ENCODE measurements around the gene TTLL9.

Gene TTLL9

DNA sequence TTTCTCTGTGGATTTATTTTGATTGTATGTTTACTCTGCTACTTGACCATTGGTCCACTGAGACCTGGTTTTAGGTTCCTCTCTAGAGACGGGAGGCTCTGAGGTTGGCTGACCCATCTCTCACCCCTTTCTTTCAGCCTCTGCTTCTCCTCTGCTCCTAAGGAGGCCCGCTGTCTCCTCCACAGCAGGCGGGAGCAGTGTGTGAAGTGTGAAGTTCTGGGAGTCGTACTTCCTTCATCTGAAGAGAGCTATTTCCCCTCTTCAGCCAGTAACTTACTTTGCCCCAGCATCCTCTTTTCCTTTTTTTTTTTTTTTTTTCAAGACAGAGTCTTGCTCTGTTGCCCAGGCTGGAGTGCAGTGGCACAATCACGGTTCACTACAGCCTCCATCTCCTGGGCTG is 60.3 kb downstream of the TTLL9 start:
- TF ChIP-seq CTCF (IDR thresholded peaks at IDR 0.05; ENCODE audit: low read depth, low read length) = no peak
- DNase-seq (ENCODE audit: extremely low read depth, low read depth) = no peak

GRCh38 chr20:31933698-31934097 is 63.3 kb downstream of the TTLL9 start:
- no peak for DNase-seq (ENCODE audit: extremely low read depth, low read depth)
- no peak for TF ChIP-seq CTCF (IDR thresholded peaks at IDR 0.05; ENCODE audit: low read depth, low read length)

- no peak for TF ChIP-seq CTCF (IDR thresholded peaks at IDR 0.05; ENCODE audit: low read depth, low read length)
- no peak for DNase-seq (ENCODE audit: extremely low read depth, low read depth)
These were observed 64.1 kb downstream of the TTLL9 start for GRCh38 chr20:31934491-31934890.

- DNase-seq (ENCODE audit: extremely low read depth, low read depth) = no peak
- no peak for TF ChIP-seq CTCF (IDR thresholded peaks at IDR 0.05; ENCODE audit: low read depth, low read length)
These were observed 64.7 kb downstream of the TTLL9 start for GRCh38 chr20:31934968-31935764.

- no peak for DNase-seq (ENCODE audit: extremely low read depth, low read depth)
- TF ChIP-seq CTCF (IDR thresholded peaks at IDR 0.05; ENCODE audit: low read depth, low read length) = no peak
These were observed 66.0 kb downstream of the TTLL9 start for GRCh38 chr20:31936420-31936819.

GRCh38 chr20:31937820-31938219 is 67.4 kb downstream of the TTLL9 start:
- no peak for TF ChIP-seq CTCF (IDR thresholded peaks at IDR 0.05; ENCODE audit: low read depth, low read length)
- DNase-seq (ENCODE audit: extremely low read depth, low read depth) = no peak

- TF ChIP-seq CTCF (IDR thresholded peaks at IDR 0.05; ENCODE audit: low read depth, low read length) = no peak
- DNase-seq (ENCODE audit: extremely low read depth, low read depth) = no peak
These were observed 69.2 kb downstream of the TTLL9 start for GRCh38 chr20:31939661-31940060.

All from AG09319 (cell line).